ENCODE data around the gene PRSS33.

The PRSS33 gene

DNA sequence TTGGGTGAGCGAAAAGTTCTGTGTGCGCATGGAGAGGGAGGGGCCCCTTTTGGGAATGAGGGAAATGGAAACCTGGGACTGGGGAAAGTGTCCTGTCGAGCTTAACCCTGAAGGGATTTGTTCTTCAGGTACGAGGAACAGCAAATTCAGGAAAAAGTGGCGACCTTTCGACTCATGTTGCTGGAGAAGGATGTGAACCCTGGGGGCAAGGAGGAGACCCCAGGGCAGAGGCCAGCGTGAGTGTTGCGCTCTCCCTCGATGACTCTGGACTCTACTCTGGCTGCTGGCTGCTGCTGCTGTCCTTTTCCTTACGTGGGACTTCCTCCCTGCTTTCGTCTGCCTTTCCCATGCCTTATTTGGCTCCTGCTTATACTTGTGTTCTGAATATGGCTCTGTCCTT is 30.0 kb downstream of the PRSS33 start:
- DNase-seq = no peak

- no peak for DNase-seq
These were observed 30.9 kb downstream of the PRSS33 start for GRCh38 chr16:2756288-2757015.

DNA sequence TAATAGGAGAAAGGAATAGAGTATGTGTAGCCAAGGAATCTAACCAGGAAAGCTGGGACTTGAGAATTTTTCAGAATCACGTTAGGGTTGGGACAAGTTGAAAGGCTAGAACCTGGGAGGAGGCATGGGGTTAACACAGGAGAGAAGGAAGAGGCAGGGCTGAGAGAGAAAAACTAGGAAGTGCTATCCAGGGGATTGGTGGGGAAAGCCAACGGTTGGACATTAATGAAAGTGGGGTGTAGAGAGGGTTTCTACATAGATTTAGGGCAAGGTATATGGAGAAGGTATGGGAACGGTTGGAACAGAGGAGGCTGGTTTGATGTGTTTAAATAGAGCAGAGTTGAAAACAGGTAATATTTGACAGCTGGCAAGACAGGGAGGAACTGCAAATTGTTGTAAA is 32.2 kb downstream of the PRSS33 start:
- DNase-seq = no peak

DNA sequence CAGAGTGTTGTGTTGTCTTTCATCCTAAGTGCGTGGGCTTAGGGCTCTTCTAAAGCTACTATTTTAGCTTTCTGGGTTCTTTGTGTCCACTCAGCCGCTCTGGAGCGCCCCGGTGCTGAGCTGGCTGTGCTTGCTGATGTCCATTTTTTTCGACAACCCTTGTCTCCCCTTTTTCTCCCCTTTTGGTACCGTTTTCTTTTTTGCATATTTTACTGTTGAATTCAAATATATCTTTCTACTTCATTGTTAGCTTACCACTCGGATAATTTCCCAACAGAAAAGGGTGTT is 33.7 kb downstream of the PRSS33 start:
- DNase-seq = no peak

DNA sequence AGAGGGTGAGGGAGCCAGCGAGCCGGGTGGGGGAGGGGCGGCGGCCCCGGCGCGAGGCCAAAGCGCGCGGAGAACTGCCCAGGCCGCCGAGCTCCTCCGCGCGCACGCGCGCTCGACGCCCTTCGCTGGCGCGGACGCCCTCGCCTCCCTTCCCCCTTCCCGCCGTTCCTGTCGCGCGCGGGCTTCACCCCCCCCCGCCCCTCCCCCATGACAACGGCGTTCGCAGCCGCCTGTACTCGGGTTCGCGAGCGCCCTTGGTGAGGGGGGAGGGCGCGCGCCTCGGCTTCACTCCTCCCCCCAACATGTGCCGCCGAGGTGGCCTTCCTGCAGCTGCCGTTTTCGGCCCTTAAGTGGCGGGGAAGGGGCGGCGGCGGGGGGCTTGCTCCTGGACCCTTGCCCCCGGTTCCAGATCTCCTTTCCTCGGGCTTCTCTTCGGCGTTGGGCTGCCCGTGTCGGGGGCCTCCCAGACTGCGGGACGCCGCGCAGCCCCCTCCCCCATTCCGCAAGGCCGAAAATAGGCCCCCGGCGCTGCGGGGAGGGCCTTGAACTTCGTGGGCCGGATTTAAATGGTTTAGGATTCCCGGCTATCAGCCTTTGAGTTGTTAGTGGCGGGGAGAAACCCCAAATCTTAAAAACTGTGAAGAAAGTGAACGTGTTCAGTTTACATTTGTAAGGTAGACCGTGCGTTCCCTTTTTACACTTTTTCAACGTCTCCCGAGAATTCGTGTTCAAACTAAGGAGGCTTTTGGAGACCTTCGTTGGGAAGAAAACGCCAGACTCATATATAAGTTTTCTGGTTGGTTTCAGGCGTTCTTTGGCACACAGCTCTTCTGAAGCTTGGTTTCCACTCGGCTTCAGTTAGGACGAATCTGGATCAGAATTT is 34.3 kb downstream of the PRSS33 start:
- DNase-seq = peak; percentile 35 to 48

DNA sequence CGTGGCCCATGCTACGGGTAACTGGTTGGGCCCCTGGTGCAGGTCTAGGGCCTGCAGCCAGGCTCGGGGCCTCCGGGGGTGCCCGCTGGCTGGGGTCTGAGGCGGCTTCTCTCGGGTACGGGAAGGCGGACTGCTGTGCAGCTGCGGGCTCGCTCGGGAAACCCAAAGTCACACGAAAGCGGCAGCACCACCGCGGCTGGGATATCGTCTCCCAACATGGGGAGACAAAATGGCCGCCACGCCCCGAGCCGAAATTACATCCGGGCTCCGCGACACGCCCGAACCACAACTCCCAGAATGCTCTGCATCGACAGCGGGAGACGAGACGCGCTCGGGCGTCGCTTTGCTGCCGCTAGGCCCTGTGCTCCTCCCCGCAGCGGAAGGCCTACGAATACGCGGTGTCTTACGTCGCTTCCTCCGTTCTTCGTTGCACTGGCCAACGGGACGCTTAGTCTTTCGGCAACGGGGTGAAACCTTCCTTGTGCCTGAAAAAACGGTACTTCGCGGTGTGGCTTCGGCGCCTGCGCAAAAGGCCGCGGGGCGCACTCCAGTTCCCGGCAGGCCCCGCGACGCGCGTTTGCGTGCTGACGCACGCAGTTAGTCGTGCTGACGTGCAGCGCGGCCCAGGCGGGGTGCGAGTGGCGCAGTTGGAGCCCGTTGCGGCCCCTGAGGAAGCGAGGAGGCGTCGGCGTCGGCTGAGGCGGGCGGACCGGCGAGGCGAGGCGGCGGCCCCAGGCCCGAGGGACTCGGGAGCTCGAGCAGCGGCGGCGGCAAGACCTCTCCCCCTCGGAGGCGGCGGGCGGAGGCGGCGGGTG is 35.1 kb downstream of the PRSS33 start, which contains the start of gene SRRM2:
TSS of gene SRRM2 (plus strand) at position 604 of the 815 bp plus-strand sequence. CDS start 3,727 bp downstream, outside the sequence.
- DNase-seq = peak; percentile 92

- no peak for DNase-seq
These were observed 35.8 kb downstream of the PRSS33 start for GRCh38 chr16:2751577-2752034.

DNA sequence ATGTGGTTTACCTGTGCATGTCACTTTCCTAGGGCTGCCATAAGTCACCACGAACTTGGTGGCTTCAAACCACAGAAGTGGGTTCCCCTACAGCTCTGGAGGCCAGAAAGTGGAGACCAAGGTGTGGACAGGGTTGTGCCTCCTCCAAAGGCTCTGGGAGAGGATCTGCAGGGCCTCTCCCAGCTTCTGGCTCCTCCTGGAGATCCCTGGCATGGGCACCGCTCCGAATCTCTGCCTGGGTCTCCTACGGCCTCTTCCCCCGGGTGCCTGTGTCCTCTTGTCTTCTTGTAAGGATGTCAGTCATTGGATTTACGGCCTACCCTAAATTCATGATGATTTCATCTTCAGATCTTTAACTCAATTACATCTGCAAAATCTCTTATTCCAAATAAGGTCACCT is 37.4 kb downstream of the PRSS33 start:
- DNase-seq = no peak

DNA sequence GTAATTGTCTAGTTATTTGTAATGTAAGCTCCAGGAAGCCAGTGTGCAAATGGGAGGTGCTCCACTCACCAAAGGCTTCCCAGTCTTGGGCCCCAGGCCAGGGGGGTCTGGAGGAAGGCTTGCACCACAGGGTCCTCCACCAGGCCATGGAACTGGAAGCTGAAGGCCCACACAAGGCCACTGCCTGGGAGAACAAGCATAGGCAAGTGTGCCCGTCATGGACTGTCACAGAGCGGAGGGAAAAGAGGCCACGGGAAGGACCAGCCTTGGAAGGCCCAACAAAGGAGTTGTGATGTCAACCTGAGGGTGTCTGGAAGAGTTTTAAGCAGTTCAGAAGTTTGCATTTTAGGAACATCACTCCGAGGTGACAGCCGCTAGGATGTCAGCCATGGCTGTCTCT is 37.9 kb downstream of the PRSS33 start:
- DNase-seq = no peak

DNA sequence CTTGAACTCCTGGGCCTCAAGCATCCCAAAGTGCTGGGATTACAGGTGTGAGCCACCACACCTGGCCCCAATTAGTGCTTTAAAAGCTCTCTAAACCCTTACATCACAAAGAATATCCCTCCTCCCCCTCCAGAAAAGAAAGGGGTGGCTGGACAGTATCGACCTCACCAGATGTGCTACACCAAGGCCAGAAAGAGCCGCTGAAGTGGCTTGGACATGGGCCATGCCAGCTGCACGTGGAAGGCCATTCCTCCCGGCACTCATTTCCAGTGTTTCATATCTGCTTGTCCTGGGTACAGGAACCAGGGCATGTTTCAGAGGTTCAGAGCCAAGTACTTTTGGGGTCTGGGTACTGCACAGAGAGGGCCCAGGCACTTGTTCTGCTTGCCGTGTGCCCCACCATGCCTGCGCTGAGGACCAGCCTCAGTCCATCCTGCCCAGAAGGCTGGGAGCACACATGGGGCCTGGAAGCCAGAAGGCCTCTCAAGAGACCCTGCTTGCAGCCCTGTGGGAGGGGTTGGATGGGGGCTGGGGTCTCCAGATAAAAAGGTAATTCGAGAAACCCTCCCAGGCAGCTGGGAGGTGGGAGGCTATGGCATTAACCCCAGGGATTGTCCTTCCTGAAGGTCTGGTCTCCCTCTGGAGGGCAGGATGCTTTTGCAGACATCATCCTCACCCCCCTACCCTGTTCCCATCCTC is 38.5 kb downstream of the PRSS33 start:
- no peak for DNase-seq

- DNase-seq = no peak
These were observed 41.4 kb downstream of the PRSS33 start for GRCh38 chr16:2745961-2746360.

GRCh38 chr16:2745116-2745890 is 42.1 kb downstream of the PRSS33 start:
- DNase-seq = no peak

- no peak for DNase-seq
These were observed 42.6 kb downstream of the PRSS33 start for GRCh38 chr16:2744711-2745110.

DNA sequence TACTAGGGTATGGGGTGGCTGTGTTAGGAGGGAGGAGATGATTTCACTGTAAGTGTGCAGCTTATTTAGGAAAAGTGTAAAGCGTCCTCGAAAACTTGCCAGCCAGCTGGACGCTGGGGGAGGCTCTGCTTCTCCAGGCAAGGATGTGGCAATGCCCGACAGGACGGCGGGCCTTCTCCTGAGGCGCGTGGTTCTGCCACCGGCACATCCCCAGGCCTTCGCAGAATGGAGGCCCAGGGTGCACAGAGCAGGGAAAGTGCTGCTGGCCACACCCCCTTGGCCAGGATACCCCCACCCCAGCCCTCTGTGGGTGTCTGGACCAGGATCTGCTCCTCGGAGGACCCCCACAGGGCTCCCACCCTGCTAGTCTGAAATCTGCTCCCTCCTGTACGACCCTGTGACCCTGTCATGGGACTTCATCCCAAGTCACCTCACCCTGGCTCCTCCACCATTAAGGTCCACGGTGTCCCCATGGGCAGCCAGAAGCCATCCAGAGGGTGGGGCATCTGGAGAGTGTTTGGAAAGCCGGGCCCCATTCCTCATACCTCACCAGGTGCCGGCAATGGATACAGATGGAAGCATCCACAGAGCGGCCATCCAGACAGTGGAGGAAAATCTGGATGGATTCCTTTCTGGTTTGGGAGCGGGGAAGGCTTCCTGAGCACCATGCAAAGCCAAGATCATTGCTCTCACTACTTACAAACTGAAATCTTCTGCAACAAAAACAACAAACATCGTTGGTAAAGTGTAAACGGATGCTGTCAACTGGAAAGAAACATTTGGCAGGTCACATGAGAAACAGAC is 44.2 kb downstream of the PRSS33 start:
- no peak for DNase-seq

DNA sequence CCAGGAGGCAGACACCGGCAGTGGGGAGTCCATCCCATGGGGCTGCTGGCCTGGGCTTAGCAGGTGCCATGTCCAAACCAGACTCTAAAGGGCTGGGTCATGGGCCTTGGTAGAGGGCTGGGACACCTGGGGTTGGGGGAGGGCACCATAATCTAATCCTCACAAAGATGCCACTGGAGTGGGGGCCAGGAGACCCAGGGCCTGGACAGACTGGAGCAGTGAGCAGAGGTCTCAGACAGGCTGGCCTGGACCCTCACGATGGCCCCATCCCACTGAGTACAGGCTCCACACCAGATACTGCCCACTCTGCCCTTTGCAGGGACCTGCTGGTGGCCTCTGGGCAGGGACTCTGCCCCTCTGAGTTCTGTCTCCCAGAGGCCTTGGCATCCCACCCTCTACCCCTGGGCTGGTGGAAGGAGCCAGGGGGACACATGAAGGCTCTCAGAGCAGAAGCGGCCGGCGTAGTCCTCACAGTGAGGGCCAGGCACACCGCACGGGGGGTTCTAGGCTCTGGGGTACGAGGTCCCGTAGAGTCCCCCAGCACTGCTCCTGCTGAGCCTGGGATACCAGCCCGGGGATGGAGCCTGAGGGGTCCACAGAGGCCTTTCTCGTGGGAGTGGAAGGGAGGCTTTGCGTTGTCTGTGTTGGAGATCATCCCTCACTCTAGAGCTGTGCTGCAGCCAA is 44.9 kb downstream of the PRSS33 start:
- DNase-seq = no peak

DNA sequence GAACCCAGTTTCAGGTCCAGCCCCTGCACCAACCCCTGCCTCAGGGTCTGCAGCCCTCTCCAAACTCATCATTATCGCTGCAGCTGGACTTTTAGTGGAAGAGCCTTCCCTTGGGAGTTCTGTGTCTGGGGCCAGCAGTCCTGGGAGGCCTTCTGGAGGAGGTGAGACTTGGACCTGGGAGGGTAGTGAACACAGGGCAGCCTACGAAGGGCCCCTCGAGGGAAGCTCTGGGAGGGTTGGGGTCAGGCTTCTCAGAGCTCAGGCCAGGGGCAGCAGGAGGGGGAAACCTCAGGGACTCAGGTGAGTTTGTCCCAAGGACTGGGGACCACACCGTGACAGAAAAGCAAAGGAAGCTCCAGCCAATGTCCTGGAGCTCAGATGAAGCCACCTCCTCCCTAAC is 46.2 kb downstream of the PRSS33 start:
- no peak for DNase-seq

DNA sequence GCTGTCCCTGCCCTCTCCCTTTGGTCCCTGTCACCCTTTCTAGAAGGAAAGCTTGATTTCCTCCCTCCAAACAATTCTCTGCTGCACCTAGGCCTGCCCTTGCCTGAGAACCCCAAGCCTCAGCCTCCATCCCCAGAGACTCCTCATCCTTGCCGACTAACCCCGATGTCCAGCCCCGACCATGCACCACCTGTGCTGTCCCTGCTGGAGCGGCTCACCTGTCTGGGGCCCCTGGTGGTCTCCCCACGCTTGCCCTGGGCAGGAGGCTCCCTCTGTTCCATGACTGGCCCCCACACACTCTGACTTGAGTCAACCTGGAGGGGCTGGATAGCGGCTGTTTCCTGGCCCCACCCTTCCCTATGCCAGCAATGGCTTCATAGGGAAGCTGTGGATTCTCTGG is 46.9 kb downstream of the PRSS33 start:
- no peak for DNase-seq

DNA sequence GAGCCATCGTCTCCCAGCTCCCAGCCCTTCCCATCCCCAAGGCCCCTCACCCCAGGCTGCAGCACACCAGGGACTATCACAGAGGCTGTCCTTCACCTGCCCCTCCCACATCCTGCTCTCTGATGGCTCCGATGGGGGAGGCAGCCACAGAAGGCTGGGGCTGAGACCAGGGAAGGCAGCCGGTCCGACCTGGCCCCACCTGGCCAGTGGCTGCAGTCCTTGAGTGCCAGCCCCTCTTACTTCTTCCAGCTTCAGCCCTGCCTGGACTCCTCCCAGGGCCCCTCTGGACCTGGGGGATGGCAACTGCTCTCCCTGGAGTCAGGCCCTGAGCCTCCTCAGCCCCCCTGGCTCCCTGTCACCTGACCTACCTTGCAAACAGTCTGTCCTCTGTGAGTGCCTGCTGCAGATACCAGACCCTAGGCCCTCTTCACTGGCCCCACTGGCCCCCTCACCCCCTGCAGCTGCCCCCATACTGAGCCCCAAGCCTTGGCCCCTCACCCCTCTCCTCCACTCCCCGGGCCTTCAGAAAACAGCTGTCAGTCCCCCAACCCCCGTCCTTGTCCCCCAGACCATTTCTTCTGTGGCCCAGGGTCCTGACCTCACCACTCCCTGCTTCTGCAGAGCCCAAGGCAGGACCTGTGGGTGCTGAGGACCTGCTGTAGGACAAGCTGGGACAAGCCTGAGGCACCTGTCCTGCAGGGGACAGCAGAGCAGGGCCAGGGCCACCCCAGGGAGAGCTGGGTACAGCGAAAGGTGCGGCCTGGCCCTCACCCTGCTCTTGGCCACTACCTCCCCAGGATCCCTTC is 47.5 kb downstream of the PRSS33 start:
- DNase-seq = no peak

DNA sequence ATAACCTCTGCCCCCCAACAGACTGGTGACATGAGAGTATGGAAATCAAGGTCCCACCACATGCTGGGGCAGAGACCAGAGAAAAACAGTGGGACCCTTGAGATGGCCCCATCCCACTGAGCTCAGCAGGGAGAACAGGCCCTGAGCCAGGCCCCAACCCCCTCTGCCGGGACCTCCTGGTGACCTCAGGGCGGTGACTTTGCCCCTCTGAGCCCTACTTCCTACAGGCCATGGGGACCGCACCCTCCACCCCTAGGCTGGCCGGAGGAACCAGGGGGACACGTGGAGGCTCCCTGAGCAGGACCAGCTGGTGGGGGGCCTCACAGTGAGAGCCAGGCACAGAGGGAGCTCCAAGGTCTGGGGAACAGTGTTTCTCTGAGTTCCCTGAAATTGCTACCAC is 48.7 kb downstream of the PRSS33 start:
- DNase-seq = no peak
